GM18873 (cell line): ENCODE results near the gene ARL2BP.

ENCODE experiments used
- ATAC-seq: cut with Tn5 transposase; IDR thresholded peaks from one replicate; pipeline ENCODE4 v1.9.1; 2021; ENCODE audit warnings: mild to moderate bottlenecking, moderate library complexity, moderate number of reproducible peaks; ENCODE audit not compliant: unreplicated experiment, low FRiP score

The ARL2BP gene

GRCh38 chr16:57234707-57235092 is 10.4 kb upstream of the ARL2BP start:
- no peak for ATAC-seq

GRCh38 chr16:57235128-57236021 is 9.7 kb upstream of the ARL2BP start:
- ATAC-seq = no peak

GRCh38 chr16:57236022-57236350 is 9.1 kb upstream of the ARL2BP start:
- ATAC-seq = no peak

GRCh38 chr16:57238682-57239081 is 6.4 kb upstream of the ARL2BP start:
- no peak for ATAC-seq

GRCh38 chr16:57239107-57239506 is 6.0 kb upstream of the ARL2BP start:
- no peak for ATAC-seq

GRCh38 chr16:57240851-57241250 is 4.2 kb upstream of the ARL2BP start:
- no peak for ATAC-seq

- ATAC-seq = no peak
Measured at GRCh38 chr16:57242650-57243049, 2.4 kb upstream of the ARL2BP start.

- peak; percentile 13 for ATAC-seq
Measured at GRCh38 chr16:57244463-57244766, 644 bp upstream of the ARL2BP start.

GRCh38 chr16:57245472-57246113 is 534 bp downstream of the ARL2BP start:
- no peak for ATAC-seq

- ATAC-seq = no peak
Measured at GRCh38 chr16:57251352-57251751, 6.3 kb downstream of the ARL2BP start.

- ATAC-seq = no peak
Measured at GRCh38 chr16:57252148-57252721, 7.2 kb downstream of the ARL2BP start.

- no peak for ATAC-seq
Measured at GRCh38 chr16:57253466-57253865, 8.4 kb downstream of the ARL2BP start.

GRCh38 chr16:57255686-57256415 is 10.8 kb downstream of the ARL2BP start:
- ATAC-seq = no peak

- no peak for ATAC-seq
Measured at GRCh38 chr16:57256601-57257395, 11.7 kb downstream of the ARL2BP start.

- ATAC-seq = no peak
Measured at GRCh38 chr16:57257455-57258070, 12.5 kb downstream of the ARL2BP start.

- no peak for ATAC-seq
Measured at GRCh38 chr16:57258226-57258909, 13.3 kb downstream of the ARL2BP start.

- ATAC-seq = no peak
Measured at GRCh38 chr16:57258910-57259475, 13.9 kb downstream of the ARL2BP start.

- no peak for ATAC-seq
Measured at GRCh38 chr16:57260294-57260929, 15.4 kb downstream of the ARL2BP start.

GRCh38 chr16:57261806-57262205 is 16.7 kb downstream of the ARL2BP start:
- ATAC-seq = no peak
